ENCODE results near the gene C12orf56. TPM values are rescaled to one million over a fixed set of nuclear protein-coding genes. Genes with fewer than 3 reads are reported as not detected.
A peak's percentile ranks its signal among the peaks of the same experiment; 100 is the strongest.

Gene C12orf56
- total RNA-seq, 1 donor from 2014 or later: not detected

GRCh38 chr12:64286521-64286920 is 104.0 kb downstream of the C12orf56 start:
- intact Hi-C loops (cut with DNase I): no loop called here
- DNase-seq: no peak
- Histone ChIP-seq H3K27ac (no peak overlapping the region), H3K9me3 (no peaks in the 10 kb centered on the region), H3K4me1 (no peaks in the 10 kb centered on the region), H3K27me3 (no peaks in the 10 kb centered on the region), H3K4me3 (no peak overlapping the region), H3K36me3 (no peaks in the 10 kb centered on the region)
- ATAC-seq: no peak
- no peak for TF ChIP-seq CTCF (IDR thresholded peaks at IDR 0.05)

GRCh38 chr12:64284256-64284655 is 106.3 kb downstream of the C12orf56 start:
- no peaks in the 10 kb centered on the region for H3K9me3 ChIP-seq
- DNase-seq (no peak), ATAC-seq (no peak)
- intact Hi-C loops (cut with DNase I): no loop called here
- no peak overlapping the region for H3K27ac ChIP-seq
- H3K36me3 ChIP-seq: no peaks in the 10 kb centered on the region
- H3K4me3 ChIP-seq: no peak overlapping the region
- no peaks in the 10 kb centered on the region for H3K4me1 ChIP-seq
- no peaks in the 10 kb centered on the region for H3K27me3 ChIP-seq
- TF ChIP-seq CTCF (IDR thresholded peaks at IDR 0.05): no peak

GRCh38 chr12:64278421-64278820 is 112.1 kb downstream of the C12orf56 start:
- Histone ChIP-seq H3K27me3 (no peaks in the 10 kb centered on the region), H3K9me3 (no peaks in the 10 kb centered on the region), H3K4me1 (no peaks in the 10 kb centered on the region), H3K36me3 (no peaks in the 10 kb centered on the region), H3K4me3 (no peak overlapping the region), H3K27ac (no peak overlapping the region)
- ATAC-seq: no peak
- TF ChIP-seq CTCF (IDR thresholded peaks at IDR 0.05): no peak
- intact Hi-C loops (cut with DNase I): no loop called here
- no peak for DNase-seq

GRCh38 chr12:64273527-64274403 is 116.8 kb downstream of the C12orf56 start:
- H3K9me3 ChIP-seq: no peaks in the 10 kb centered on the region
- H3K27ac ChIP-seq: no peak overlapping the region
- ATAC-seq (peak; percentile 46), DNase-seq (no peak)
- H3K27me3 ChIP-seq: no peaks in the 10 kb centered on the region
- TF ChIP-seq CTCF (IDR thresholded peaks at IDR 0.05): peak; percentile 29
- no peaks in the 10 kb centered on the region for H3K4me1 ChIP-seq
- no peaks in the 10 kb centered on the region for H3K36me3 ChIP-seq
- no peak overlapping the region for H3K4me3 ChIP-seq
- intact Hi-C loops (cut with DNase I): no loop called here

- Histone ChIP-seq H3K9me3 (no peaks in the 10 kb centered on the region), H3K27me3 (no peaks in the 10 kb centered on the region), H3K4me1 (no peaks in the 10 kb centered on the region), H3K4me3 (no peak overlapping the region), H3K27ac (no peak overlapping the region), H3K36me3 (no peaks in the 10 kb centered on the region)
- no peak for DNase-seq
- no peak for ATAC-seq
- TF ChIP-seq CTCF (IDR thresholded peaks at IDR 0.05): no peak
- intact Hi-C loops (cut with DNase I): no loop called here
Observed at GRCh38 chr12:64270411-64270810, 120.1 kb downstream of the C12orf56 start.
